ENCODE measurements around the gene RBM4B.

The RBM4B gene

DNA sequence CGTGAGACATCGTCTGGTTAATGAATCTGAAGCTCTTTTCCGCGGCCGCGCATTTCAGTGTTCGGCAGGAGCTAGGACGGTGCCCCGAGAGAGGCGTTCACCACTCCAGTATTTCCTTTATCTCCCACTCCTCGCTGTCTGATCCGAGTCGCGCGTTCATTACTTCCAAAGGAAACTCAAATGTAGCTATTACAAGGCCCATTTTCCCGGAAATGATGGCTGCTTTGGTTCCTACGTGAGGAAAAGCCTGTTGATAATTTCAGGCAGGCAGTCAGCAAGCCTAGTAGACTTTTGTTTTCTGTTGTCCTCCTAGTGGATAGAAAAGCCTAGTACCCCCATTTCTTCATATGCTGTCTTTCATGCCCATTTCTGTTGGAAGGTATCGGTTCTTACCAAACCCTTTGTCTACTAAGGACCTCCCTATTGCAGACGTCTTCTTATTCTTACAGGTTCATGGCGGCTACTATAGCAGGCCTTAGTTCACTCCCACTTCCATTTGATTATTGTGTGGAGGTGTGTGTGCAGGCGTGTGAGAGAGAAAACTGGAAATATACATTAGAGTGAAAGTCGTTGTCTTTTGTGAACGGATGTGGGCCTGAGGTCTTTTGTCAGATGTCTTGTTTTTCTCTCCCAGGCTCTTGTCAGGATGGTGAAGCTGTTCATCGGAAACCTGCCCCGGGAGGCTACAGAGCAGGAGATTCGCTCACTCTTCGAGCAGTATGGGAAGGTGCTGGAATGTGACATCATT is 38.4 kb downstream of the RBM4B start:
- peak; percentile 36 for DNase-seq

DNA sequence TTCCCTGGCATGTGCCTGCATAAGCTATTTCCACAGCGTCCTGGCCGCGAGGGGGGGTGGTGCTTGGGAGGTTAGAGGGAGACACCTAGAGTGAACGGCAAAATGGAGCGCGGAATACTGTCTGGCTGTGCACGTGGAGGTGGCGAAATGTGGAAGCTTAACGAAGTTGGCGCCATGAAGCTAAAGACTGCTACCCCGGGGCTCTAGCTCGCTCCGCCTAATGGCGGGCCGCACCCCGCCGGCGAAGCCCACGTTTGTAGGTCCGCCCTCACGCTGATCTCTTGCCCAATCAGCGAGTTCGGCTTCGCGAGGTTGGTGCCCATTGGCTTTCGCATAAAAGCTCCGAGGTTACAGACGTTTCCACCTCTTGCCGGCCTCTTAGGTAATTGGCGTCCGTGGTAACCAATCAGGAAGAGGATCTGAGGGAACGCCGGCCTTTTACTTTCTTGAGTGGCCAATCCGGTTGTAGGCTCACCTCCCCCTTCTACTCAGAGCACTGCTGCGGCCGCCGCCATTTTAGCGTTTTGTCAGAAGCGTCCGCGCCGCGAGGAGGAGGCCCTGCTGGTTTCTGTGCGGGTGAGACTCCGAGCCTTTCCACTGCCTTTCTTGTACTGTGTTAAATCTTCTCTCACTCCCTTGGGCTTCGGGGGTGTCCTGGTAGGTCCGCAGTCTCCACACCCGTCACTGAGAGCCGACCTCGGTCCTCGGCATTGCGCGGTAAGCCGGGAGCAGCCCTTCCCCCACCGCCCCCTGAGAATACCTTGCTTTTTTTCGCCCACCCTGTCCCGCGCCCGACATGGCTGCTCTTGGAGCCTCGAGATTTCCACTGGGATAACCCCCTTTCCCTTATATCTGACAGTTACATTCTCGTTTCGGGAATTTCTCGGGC is 39.3 kb downstream of the RBM4B start, which contains the start of gene RBM4:
TSS of gene RBM4 (plus strand) at position 527 of the 889 bp plus-strand sequence. CDS start 1,009 bp downstream, outside the sequence.
- DNase-seq, result peak; percentile 99

DNA sequence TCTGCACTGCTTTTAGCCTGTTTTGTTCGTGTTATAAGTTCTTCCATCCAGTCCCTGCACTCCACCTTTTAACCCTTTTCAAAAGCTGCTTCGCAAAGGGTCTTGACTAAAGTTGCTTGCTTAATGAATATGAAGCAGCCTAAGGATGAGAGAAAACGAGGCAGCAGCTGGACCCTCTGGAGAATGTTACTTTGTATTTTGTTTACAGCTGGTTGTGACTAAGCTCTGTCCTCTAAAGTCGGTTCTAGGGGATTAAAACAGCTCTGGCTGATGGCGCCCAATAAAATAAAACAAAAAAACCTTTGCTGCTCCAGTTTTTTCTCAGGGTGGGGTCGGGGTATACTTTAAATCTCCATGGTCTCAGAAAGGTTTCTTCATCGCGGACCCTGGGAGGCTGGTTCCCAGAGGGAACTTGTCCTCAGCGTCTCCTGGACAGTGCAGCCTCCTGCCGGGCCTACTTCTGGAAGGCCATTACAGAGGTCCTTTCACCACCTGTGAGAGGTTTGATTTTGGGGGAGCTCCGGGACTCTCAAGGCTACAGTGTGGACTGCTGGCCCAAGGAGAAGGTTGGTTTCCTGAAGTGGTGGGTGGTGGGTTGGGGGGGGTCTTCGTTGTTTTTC is 40.0 kb downstream of the RBM4B start:
- peak; percentile 6 for DNase-seq

DNA sequence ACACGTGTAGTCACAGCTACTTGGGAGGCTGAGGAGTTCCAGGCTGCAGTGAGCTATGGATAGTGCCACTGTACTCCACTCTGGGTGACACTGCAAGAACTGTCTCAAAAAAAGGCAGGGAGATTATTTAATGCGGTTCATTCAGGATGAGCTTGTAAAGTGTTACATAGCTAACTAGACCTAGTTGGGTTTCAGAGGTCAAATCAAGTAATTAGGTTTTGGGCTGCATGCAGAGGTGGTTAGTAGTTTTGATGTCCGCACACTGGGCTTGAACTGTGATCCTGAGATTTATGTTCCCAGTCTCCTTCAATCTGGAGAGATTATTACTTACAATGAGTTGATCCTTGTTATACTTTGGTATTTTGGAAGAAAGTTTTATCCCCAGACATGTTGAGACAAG is 41.3 kb downstream of the RBM4B start:
- DNase-seq, result no peak

DNA sequence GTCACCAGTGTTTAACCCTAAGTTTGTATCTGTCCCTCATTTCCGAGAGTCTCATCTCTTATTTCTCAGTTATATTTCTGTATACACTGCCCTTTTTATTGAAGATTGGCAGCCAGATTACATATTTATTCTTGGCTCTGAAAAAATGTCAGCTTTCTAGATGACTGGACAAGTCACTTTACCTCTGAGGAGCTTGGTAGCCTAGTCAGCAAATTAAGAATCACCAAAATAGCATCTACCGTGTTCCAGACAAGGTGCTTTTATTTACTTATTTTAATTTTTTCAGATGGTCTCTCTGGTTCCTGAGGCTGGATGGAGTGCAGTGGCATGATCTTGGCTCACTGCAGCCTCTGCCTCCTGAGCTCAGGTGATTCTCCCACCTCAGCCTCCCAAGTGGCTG is 44.7 kb downstream of the RBM4B start:
- no peak for DNase-seq

DNA sequence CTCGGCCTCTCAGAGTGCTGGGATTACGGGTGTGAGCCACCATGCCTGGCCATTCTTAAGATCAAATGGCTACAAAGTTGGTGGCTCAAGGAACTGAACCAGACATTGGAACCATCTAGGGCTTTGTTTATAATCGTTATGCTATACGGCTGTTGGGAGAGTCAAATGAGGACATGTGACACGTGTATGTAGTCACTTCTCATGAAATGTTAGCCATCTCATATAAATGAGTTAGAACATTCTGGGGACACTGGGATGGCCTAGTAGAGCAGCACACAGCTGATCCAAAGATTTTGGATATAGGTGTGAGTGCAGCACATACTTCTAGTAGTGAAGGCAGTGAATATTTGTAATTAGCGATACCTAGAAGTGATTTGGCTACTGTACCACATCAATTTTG is 45.8 kb downstream of the RBM4B start:
- no peak for DNase-seq

DNA sequence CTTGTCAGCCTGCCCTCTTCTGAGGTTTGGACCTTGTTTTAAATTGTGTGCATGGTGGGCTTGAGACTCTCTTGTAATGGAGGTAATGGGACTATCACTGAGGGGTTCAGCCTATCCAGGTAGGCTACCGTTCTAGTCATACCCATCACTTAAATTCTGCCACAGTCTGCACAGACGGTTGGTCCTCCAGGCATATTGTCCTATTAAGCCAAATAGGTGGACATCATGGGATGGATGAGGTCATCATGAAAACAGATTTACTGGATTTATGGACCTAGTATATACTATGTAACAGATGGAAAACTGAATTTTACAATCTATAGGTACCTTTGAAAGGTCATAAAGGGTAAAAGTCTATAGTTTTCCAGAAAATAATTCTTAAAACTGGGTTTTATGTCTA is 48.3 kb downstream of the RBM4B start:
- DNase-seq, result no peak

DNA sequence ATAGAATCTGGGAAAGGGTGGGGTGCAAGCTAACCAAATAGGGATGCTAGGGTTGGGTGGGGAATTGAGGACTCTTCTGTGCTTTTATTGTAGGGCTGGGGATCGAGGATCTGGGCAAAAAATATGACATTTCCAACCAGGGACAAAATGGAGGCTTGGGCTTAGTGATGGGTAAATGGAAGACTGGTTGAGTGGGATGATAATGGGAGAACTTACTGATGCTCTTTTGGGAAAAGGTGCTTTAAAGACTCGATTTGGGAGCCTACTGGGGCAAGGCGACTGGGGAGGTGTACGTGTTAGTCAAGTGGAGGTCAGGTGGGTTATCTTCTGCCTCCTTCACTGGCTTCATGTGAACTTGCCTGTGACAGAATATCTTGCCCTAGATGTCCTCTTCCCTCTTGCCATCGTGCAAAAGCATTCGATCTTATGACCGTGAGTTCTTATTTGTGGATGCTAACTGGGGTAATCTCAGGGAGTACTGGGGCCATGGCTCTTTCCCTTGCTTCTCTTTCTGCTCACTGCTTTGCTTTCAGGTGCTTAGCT is 49.6 kb downstream of the RBM4B start:
- no peak for DNase-seq

DNA sequence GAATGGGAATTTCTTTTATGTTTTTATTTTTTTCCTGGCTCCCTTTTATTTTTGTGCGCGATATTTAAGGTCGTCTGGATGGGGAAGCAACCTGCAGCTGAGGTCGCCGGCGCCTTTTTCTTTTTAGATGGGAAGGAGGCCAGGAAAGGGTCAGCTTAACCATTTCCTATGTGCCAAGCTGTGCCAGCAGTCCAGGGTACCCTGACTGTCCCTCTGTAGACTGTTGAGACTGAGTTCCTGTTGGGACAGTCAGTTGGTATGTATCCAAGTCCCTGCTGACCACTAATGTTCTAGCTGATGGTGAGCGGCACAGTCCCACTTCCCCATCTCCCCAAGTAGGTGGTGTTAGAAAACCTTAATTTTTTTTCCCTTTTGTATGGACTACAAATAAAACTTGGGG is 50.8 kb downstream of the RBM4B start:
- no peak for DNase-seq

DNA sequence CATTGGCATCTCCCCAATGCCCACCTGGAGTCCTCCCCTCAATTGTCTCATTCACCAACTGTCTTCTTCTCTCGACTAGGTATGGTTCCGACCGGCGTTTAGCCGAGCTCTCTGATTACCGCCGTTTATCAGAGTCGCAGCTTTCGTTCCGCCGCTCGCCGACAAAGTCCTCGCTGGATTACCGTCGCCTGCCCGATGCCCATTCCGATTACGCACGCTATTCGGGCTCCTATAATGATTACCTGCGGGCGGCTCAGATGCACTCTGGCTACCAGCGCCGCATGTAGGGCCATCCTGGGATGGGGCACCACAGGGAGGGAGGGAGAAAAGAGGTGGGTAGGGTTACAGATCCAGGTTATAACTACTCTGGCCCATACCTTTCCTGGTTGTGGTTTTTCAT is 51.3 kb downstream of the RBM4B start:
- no peak for DNase-seq

DNA sequence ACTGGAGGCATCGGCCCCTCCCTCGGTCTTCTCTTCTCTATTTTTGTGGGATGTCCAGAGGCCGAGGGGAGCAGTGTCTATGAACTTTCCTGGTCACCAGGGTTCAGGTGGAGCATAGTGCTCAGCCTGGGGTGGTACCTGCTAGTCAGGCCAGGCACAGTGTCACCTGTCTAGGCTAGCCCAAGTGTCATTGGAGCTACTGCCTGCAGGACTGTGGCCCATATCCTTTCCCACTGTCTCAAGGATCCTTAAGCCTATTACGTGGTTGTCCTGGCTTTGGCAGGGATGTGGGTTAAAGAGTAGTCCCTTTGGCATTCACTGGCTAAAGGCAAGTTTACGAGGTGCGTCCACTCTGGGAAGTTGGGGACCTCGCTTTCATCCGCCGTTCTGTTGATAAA is 51.9 kb downstream of the RBM4B start:
- no peak for DNase-seq

DNA sequence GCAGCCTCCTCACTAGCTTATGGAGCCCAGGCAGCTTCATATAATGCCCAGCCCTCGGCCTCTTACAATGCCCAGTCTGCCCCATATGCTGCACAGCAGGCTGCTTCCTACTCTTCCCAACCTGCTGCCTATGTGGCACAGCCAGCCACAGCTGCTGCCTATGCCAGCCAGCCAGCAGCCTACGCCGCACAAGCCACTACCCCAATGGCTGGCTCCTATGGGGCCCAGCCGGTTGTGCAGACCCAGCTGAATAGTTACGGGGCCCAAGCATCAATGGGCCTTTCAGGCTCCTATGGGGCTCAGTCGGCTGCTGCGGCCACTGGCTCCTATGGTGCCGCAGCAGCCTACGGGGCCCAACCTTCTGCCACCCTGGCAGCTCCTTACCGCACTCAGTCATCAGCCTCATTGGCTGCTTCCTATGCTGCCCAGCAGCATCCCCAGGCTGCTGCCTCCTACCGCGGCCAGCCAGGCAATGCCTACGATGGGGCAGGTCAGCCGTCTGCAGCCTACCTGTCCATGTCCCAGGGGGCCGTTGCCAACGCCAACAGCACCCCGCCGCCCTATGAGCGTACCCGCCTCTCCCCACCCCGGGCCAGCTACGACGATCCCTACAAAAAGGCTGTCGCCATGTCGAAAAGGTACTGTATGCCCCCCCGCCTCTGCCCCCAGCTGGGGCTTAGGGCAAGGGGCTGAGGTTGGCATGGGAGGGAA is 52.5 kb downstream of the RBM4B start:
- DNase-seq, result no peak

DNA sequence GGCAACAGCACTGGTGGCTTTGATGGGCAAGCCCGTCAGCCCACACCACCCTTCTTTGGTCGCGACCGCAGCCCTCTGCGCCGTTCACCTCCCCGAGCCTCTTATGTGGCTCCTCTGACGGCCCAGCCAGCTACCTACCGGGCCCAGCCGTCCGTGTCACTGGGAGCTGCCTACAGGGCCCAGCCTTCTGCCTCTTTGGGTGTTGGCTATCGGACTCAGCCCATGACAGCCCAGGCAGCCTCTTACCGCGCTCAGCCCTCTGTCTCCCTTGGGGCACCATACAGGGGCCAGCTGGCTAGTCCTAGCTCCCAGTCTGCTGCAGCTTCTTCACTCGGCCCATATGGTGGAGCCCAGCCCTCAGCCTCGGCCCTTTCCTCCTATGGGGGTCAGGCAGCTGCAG is 53.2 kb downstream of the RBM4B start:
- no peak for DNase-seq

DNA sequence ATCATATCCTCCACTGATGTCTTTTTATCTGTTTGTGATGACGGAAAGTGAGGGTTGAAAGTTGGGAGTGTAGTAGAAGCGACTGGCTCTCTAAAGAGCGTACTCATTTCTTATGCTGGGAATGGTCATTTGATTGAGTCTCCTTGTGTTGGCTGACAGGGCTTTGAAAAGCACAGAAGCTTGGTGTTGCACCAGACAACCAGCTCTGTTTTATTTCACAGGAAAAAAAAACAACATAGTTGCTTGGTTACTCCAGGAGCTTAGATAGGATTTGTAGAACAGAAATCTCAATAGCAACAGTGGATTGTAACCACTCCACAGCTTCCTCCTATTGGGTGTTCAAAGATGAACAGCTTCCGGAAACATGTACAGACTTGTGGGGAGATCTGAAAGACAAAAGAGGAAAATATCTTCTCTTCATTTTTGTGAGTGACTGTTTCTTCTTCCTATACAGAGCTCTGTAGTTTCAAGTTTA is 58.6 kb downstream of the RBM4B start:
- peak; percentile 16 for DNase-seq

DNA sequence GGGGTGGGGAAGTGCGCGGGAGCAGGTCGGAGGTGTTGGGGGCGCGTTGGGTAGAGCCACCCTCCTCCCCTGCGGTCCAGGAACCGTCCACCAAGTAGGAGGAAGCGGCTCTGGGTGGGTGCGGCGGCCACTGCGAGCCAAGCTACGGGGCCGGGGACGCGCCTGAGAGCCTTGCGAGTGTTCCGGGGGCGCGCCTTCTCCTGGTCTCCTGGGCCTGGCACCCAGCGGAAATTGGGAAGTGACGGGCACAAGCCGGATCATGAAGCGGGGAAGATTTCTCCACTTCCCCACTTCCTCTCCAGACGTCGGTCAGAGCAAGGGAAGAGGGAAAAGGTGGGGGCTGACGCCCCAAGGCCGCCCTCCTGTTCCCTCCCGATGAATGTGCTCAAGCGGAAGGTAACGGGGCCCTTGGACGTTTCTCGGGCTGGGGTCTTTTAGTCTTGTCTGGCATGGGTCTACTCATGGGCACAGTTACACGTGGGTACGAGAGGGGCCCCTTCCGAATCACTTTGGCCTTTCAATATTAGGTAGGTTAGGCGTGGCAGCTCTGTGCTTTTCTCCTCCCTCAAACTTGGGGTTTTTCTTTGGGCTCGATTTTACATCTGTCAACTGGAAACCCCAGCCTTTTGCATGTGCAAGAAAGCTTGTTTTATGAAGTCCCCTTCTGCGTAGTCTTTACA is 60.4 kb downstream of the RBM4B start:
- DNase-seq, result no peak

DNA sequence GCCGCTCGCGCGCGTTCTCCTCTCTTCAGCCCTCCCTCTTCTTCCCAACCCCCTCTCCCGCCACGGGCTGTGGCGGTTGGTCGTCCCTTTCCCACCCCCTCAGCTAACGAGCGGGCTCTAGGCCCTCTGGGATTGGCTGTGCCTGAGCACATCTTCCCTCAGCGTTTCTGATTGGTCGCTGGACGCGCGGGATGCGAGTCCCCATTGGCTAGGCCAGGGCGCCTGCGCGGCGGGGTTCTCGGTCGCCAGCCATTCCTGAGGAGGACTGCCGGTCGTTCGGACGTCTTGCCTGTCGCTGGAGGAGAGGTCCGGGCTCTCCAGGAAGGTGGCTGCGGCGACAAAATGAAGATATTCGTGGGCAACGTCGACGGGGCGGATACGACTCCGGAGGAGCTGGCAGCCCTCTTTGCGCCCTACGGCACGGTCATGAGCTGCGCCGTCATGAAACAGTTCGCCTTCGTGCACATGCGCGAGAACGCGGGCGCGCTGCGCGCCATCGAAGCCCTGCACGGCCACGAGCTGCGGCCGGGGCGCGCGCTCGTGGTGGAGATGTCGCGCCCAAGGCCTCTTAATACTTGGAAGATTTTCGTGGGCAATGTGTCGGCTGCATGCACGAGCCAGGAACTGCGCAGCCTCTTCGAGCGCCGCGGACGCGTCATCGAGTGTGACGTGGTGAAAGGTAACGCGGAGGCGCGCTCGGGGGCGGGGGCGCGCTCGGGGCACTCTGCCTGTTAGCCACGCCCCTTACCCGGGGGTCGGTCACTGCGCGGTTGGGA is 61.1 kb downstream of the RBM4B start, which contains the start of gene RBM14:
TSS of gene RBM14 (plus strand) at position 252 of the 776 bp plus-strand sequence. CDS start at position 343, 91 bp downstream.
- DNase-seq, result peak; percentile 94
